ENCODE results near the gene OLFML2A.
"Not testable (repeated sequence)": the region's sequence is repeated elsewhere in the genome, so short reads cannot be mapped to it uniquely, and the experiment has no call there.

Gene OLFML2A

DNA sequence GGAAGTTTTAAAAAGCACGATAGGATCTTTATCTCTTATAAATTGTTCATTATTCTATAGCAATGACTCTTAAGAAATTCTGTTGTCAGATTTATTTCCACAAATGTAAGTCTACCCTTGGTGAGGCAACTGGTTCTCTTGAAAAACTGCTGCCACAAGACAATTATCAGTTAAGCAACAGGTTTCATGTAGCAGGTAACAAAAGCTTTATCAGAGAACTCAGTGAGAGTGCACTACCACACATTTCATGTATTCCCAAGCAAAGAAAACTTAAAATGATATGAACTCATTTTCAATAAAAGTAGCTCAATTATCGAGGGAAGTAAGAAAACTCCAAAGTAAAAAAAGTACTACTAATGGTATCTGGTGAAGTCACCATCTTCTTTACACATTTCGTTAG is 15.2 kb upstream of the OLFML2A start:
- DNase-seq = no peak

DNA sequence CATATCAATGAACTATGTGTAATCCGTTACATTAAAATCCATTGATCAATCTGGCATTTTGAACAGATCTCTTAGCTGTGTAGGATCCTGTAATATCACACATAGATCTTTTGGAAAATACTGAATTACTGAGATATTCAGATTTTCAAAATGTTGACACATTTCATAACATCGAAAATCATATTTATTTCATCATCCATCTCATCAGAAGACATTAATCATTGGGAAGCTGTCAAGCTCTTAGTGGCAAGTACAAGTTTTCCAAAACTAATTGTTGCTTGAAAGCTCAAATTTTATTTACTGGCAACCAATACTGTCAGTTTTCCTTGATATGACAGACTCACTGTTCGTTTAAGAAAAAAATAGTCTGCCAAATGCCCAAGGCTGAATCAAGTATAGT is 14.3 kb upstream of the OLFML2A start:
- DNase-seq = no peak

GRCh38 chr9:124764774-124765438 is 12.0 kb upstream of the OLFML2A start:
- no peak for DNase-seq

- no peak for DNase-seq
Observed at GRCh38 chr9:124765439-124765835, 11.5 kb upstream of the OLFML2A start.

DNA sequence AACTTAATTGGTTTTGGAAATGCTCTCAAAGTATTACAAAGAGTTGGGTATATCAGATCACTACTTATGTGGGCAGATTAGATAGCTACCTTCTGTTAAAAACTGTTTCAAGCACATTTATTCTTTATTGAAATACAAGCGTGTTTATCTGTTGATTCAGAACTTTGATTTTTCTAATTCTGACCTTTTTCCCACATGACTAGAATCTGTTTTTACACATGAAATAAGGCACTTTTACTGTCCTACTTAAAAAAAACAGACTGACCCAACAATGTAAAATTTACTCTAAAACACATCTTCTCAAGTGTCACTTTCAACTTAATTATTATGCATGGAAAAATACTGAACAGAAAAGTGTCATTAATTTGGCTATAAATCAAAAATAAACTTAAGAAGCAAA is 10.6 kb upstream of the OLFML2A start:
- DNase-seq = no peak

DNA sequence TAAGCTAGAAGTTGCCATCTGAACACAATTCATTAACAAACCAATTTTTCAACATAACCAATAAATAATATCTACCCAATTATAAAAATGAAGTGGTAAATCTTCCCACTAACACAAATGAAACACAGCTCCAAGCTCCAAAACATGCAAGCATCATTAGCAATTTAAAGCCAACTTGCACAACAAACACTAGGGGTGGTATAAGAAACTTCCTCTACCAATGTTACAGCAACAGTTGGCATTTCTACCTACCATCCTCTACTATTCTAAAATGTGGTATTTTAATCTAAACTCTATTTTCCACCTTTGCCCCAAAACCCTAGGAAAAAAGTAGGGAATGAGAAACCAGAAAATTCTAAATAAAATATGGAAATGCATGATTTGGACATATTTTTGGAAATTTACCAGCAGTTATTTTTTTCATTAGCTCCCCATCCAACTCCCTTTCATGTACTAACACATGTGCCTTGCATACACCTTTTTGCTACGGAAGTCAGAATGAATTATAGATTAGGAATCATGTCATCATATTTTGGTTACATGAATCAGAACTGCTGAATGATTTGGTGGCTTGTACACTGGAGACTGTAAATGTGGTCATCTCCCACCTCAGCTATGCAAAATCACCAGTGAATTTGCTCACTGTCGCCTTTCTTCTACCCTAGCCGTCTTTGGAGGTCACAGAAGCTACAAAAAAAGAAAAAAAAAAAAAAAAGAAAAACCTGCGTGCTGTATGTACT is 9.9 kb upstream of the OLFML2A start:
- DNase-seq = no peak

DNA sequence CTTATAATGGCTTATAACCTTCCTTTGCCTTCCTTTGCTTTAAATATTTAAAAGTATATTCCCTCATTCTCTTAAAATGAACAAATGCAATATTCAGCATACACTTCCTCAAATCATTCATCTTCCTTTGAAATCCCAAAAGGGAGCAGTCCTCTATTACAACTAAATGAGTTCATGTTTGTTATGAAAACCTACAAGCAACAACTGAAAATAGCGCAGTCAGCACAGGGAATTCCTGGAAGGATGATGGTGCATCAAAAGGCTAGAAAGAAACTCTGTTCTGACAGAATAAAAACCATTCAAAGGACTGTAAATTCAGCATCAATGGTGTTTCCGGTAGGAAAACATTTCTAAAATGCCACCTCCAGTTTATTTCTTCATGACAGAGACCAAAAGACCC is 9.1 kb upstream of the OLFML2A start:
- DNase-seq = no peak

- no peak for DNase-seq
Observed at GRCh38 chr9:124768334-124768733, 8.6 kb upstream of the OLFML2A start.

DNA sequence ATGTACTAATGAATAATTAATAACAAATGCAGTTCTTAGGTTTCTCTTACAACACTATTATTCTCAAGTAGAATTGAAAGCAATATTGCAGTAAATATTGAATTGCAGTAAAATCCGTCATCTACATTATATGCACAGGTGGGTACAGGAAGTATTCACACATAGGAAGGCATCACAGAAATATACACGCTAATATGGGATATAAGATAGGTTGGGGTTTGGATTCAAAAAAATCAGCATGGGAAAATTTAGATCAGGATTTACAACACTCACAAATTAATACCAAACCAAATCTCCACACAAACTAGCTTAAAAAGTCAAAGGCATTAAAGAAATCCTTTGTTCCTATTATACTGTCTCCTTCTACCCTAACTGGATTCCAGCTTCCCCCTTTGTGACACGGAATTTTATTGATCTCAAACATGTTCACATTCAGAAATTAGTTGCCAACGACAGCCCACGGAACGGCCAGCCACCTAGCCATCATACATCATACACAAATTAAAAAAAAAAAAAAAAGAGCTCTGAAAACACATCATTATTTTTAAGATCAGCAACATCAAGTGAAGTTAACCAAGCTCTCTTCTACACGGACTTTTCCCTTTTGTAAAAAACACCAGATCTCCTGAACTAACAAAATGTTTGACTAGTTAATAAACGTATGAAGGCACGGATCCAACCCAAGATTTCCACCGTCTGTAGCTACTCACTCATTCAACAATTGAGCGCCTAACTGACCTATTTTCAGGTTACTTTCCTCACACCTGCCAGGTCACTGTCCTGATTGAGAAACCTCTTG is 8.0 kb upstream of the OLFML2A start:
- no peak for DNase-seq

DNA sequence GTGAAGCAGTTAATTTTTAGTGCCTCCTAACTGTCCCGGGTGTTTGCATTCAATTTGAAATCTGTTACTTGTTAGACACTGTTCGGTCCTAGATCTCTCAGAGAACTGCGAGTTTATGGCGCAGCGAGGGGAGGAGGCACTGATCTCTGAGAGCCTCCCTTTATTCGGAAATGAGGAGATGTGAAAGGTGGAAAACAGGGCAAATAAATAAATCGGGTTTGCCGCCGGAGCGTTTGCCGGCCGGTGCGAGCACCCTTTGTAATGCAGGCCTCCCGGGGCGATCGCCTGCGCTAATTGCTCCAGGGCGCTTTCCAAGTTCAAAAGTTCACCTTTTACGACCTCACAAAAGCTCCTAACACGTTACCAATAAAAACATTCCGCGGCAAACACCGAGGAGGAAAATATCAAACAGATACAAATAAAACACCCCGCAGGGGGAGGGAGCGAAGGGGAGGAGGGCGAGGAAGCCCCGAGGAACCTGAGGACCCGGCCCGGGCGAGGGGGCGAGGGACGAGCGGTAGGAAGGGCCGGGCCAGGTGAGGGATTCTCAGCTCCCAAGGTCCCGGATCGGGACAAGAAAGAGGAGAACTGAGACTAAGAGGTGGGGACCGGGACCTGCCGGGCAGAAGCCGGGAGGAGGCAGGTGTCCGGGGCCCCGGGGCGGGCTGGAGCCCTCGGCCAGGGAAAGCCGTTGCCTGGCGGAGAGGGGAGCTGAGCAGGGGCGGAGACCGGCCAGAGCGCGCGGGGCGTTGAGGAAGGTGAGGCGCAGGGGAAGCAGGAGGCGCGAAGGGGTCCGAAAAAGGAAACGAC is 7.2 kb upstream of the OLFML2A start:
- peak; percentile 15 for DNase-seq

DNA sequence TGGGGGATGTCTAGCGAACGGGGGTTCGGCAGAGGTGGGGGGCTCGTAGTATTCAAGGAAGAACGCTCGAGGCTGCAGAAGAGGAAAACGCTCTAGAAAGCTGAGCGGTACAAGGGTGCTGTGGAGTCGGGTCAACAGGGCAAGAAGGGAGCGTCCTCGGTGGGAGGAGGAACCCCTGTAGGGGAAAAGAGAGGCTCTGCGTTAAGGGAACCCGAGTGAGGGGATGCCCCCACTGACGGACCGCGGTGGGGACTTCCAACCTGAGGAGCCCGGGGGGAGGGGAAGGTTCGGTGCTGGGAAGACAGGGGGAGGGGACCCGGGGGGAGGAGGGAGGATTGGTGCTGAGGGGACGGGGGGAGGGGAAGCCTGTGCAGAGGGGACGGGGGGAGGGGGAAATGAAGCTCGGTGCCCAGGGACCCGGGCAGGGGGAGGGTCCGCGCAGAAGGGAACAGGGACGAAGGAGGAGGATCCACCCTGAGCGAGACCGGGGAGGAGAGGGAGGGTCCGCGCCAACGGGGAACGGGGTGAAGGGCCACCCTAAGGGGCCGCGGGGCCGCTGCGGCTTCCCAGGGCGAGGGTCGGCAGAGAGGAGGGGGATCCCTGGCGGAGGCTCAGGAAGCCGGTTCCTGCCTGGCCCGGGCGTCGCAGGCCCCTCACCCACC is 6.4 kb upstream of the OLFML2A start:
- no peak for DNase-seq

DNA sequence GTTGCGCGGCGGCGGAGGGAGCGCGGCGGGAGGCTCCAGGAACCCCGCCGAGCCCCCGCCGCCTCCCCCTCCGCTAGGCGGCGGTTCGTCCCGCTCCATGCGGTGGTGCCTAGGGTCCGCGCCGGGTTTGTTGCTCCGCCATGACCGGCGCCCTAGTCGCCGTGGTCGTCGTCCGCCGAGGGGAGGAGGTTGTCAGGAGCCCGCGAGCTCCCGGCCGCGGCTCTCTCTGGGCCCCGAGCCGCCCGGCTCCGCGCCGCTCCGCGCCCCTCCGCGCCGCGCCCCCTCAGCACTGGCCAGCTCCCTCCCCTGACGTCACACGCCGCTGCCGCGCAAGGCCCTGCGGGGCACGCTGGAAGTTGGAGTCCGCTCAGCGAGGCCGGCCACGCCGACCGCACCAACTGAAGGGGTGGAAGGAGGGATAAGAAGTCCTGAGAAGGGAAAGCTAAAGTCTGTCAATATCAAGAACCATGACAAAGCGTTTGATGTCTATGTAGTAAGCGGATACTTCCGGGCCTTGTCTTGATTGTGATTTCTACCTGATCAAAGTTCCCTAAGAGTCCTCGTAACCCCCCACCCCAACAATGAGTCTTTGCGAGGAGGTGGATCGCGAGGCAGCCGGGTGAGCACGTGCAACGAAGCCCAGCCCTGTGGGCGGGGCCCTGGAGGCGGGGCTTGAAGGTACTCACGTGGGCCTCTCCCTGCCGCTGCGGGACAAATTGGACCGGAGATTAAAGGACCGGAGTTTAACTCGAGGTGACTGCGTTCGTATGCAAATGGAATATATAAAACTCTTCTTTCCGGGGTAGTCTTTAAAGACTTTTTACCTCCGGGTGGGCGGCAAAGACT is 5.7 kb upstream of the OLFML2A start, which contains the start of gene NR6A1:
Gene NR6A1 (minus strand): TSS at position 291 of the 846 bp plus-strand sequence.
- peak; percentile 85 for DNase-seq

DNA sequence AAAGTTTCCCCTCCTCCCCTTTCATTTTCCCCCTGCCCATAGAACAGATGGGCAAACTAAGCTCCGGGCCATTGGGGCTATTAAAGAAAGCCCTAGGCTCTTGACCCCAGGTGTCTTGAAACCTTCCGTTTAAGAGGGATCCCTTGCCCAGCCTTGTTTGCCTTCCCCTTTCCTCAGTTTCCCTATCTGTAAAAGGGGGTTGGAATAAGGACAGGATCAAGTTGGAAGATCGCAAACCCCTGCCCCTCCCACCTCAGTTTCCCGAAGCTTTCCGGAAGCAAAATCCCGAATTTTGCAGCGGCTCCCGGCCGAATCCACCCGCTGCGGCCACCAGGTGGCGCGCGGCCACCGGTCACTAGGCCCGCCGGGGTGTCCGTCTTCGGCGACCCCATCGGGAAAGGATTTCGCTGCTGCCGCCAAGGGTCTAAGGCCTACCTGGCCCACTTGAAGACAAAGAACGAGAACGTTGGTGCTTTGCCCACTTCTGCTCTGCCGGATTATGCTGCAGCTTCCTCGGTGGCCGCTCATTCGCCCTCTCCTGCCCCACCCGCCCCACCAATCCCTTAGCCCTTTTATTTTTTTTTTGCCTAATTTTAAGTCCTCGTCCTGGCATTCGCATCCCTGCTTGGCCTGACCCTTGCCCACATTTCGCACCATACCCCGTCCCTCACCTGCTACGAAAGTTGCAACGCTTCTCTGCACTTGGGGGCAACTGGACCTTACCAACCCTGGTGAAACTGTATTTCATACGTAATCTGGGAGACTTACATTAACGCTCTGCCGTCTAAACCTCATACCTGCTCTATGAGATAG is 4.9 kb upstream of the OLFML2A start:
- no peak for DNase-seq

GRCh38 chr9:124772877-124773276 is 4.1 kb upstream of the OLFML2A start:
- not testable (repeated sequence) for DNase-seq

GRCh38 chr9:124773473-124774128 is 3.3 kb upstream of the OLFML2A start:
- no peak for DNase-seq

- DNase-seq = no peak
Observed at GRCh38 chr9:124774129-124774978, 2.6 kb upstream of the OLFML2A start.

GRCh38 chr9:124776618-124776953 is 347 bp upstream of the OLFML2A start:
- no peak for DNase-seq

DNA sequence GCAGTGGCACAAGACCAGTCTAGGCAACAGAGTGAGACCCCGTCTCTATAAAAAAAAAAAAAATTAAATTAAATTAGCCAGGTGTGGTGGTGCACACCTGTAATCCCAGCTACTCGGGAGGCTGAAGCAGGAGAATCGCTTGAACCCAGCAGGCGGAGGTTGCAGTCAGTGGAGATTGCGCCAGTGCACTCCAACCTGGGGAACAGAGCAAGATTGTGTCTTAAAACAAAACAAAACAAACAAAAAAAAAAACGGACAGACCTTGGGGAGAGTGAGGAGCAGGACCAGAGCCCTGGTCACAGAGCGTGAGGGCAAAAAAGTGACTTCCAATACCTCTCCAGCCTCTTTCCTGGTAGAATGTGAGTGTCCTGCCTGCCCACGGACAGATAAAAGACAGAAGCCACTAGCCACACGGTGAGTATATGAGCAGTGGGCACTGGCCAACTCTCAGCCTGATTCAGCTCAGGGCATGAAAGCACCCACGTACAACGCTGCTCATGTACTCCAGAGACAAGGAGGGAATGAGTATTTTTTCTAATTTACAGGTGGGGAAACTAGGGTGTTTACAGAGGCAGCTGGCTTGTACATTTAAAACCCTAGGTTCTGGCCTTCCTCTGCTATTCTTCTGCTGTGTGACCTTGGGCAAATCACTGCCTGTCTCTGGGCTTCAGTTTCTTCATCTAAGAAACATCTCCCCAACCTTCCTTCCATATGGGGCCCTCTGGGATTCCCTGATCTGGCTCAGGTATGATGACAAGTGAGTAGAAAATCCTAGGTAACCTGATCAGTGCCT is 1.8 kb downstream of the OLFML2A start:
- DNase-seq = no peak
